Measurements from ENCODE around the gene LBX1.
"Not testable (repeated sequence)": the region's sequence is repeated elsewhere in the genome, so short reads cannot be mapped to it uniquely, and the experiment has no call there.

LBX1 gene

DNA sequence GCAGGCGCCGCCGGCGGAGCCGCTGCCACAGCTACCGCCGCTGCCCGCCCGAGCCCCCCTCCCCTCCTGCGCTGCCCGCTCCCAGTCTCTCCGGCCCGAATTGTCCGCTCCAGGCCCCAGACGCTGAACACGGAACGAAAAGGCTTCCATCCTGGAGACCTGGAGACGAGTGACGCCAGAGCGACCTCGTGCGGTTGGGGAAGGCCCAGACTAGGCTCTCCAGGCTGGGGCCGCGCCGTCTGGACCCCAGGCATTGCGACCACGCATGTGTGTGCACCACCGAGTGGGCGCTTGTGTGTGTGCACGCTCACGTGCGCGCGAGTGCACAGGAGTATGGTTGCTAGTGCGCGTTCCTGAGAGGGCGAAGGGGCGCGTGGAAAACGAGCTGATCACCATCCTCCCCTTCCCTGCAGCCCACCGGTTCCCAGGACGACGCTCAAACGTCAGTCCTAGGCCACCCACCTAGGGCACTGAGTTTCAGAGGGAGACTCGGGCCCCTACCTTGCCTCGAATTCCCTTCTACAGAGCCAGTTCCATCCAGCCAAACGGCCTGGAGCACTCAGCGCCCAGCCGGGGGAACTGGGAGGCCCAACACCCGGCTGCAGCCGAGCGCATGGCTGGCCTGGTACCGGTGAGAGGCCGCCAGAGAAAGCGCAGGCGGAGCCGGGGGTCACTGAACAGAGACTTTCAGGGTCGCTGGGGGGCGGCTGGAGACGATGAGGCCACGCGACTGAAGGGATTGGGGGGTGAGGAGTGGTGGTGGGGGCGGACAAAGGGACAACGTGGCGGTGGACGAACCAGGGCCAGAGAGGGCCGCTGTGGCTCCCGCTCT is 11.6 kb downstream of the LBX1 start:
- TF ChIP-seq POLR2A (IDR thresholded peaks at IDR 0.05; ENCODE audit: low read length), result no peak
- TF ChIP-seq GATA1 (IDR thresholded peaks at IDR 0.05; ENCODE audit: low read depth, low read length), result no peak
- peak; percentile 38 for DNase-seq

DNA sequence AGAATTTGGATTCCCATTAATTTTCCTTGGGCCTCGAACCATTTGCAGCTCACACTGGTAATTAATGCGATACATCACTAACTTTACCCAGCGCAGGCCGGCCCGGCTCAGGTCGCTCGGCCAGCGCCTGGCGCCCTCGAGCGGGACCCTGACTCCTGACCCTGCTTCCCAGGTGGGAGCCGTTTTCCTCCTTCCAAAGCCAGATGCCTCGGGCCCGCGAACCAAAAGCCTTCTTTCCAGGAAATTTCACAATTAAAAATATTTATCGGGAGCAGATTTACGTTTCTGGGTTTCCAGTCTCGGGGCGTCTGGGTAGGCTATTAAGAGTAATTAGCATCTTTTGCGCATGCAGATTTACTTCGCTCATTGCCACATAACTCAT is 12.2 kb downstream of the LBX1 start:
- no peak for DNase-seq
- TF ChIP-seq GATA1 (IDR thresholded peaks at IDR 0.05; ENCODE audit: low read depth, low read length) (no peak), POLR2A (IDR thresholded peaks at IDR 0.05; ENCODE audit: low read length) (no peak)

DNA sequence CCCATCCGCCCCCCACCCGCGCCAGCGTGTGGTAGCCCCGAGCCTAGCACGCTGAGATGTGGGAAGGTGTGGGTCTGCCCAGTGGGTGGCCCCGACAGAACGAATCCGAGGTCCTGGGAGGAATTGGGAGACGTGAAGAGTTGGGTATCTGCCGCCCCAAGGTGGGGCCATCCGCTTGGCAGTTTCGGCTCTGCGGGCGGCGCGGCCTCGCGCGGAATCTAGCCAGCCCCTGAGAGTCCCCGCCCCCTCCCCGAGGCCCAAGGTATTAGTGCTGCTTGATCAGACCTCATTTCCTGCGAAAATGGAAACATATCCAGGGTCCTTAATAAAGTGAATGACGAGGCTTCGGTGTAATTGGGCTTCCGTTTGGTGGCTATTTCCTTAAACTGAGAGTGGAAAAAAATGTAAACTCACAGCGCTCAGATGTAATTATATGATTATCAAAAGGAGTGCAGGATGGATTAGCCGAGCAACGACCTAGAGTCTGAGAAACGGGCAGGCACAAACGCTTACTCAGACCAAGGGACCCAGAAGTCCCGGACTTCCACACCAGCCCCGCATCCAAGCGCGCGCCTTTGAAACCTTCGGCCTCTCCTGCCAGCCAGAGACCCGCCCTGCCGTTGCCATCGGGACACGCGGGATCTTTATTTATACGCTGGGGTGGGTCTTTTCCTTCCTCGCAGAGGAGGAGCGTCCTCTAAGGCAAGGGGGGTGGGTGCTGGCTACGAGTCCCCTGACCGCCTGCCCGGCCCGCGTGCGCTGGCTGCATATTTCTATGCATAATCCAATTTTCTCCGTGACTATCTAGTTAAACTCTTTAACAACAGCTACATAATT is 12.8 kb downstream of the LBX1 start:
- DNase-seq, result no peak

DNA sequence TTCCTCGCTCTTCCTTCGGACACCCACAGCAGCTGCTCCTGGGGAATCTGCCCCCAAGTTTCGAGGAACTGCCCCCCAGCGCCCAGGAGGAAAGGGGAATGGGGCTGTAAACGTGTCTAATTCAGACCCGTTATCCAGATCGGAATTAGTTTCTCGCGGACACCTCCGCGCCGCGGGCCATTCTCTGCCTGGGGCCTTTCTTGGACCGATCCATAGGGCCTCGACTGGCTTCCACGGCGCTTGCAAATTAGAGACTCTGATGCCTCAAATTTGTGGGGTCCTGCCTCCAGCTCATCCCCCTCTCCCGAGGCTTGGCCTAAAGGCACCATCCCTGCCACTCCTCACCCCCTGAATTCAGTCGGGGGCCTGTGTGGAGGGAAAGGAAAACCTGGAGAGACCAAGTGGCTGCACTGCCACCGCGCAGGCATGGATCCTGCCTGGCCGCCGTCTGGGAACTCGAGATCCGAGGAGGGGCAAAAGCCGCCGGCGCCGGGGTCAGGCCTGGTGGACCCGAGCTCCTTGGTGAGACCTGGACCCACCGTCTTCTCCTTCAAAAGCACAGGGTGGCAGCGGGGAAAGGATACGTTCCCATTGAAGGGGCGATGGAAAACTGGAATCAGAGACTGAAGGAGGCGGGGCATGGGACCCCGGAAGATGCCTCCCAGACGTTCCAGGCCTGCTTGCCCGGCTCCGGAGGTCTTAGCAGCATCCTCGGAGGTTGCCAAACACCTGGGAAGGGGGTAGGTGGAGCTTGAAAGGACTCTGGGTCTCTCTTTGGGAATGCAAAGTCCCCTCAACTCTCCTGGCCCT is 13.7 kb downstream of the LBX1 start:
- DNase-seq, result no peak
- TF ChIP-seq POLR2A (IDR thresholded peaks at IDR 0.05; ENCODE audit: low read length) (no peak), GATA1 (IDR thresholded peaks at IDR 0.05; ENCODE audit: low read depth, low read length) (no peak)

More for the DNA sequence above, 12.8 kb downstream of the LBX1 start:
- TF ChIP-seq GATA1 (IDR thresholded peaks at IDR 0.05; ENCODE audit: low read depth, low read length), result no peak
- TF ChIP-seq POLR2A (IDR thresholded peaks at IDR 0.05; ENCODE audit: low read length), result no peak

DNA sequence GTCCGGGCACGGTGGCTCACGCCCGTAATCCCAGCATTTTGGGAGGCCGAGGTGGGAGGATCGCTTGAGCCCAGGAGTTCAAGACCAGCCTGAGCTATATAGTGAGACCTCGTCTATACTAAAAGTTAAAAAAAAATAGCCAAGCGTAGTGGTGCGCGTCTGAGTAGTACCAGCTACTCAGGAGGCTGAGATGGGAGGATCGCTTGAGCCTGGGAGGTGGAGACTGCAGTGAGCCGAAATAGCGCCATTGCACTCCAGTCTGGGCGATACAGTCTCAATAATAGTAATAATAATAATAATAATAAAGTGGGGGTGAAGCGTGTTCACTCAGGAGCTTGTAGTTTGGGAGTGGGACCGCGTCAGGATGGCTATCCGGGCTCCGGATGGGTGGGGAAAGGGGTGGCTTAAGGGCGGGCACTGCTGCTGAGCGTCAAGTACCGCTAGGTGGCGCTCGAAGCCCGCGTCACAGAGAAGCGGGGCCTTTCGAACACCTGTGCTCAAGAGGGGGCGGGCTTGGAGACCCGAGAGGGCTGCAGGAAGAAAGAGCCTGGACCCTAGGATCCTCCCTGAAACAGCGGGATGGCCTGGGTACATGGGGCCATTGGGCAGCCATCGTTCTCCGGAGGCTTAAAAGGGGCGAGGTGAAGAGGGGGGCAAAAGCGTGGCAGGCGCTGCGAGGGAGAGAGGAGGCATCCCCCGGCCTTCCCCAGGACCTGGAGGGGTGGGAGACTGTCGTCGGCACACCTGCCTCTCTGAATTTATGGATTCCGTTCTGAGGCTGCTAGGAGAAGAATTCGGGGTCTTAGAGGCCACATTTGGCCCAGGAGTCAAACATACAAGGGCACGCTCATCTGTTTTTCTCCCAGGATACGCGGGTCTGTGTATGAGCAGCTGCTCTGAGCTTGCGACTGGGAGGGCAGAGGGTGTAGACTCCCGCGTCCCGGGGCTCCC is 14.5 kb downstream of the LBX1 start:
- TF ChIP-seq POLR2A (IDR thresholded peaks at IDR 0.05; ENCODE audit: low read length), result no peak
- DNase-seq, result peak; percentile 64 to 82

DNA sequence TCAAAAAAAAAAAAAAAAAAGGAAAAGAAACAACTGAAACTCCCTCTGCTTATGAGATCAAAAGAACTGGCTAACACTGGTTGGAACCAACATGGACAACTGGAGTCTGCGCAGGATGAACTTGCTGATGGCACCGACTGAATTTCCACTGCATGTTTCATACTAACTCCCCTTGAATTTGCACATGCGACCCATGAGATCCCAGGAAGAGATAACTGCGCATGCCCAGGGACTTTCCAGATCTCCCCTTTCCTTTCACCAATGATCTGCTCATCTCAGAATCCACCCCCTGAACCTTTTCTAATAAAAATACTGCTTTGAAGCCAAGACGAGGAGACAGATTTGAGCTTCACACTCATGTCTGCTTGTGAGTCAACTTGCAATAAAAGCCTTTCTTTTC is 20.7 kb downstream of the LBX1 start:
- TF ChIP-seq POLR2A (IDR thresholded peaks at IDR 0.05; ENCODE audit: low read length), result no peak
- TF ChIP-seq GATA1 (IDR thresholded peaks at IDR 0.05; ENCODE audit: low read depth, low read length), result no peak
- DNase-seq, result no peak

DNA sequence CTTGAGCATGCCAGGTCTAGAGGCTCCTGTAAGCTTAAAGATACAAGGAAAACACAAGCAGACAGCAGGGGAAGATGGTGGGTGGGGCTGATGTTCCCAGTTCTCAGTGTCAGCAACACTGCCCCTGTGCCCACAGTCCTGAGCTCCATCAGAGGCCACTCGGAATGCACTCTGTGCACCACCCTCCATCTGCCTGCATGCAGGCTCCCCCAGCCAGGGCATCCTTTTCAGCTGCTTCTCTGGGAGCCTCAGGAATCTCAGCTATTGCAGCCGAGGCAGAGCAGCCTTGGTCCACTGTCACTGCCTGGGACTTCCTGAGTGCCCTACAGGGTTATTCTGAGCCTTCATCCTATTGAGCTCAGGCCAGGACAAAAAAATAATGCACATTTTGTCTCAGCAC is 22.2 kb downstream of the LBX1 start:
- no peak for DNase-seq
- TF ChIP-seq GATA1 (IDR thresholded peaks at IDR 0.05; ENCODE audit: low read depth, low read length) (no peak), POLR2A (IDR thresholded peaks at IDR 0.05; ENCODE audit: low read length) (no peak)

DNA sequence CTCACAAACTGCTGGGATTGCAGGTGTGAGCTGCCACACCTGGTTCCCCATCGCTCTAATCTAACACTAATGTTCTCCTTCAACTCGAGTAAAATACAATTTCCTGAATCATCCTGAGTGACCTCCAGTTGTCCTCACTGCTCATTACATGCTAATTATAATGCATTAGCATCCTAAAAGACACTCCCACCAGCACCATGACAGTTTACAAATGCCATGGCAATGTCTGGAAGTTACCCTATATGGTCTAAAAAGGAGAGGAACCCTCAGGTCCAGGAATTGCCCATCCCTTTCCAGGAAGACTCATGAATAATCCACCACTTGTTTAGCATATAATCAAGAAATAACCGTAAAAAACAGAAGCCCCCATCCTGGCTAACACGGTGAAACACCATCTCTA is 26.6 kb downstream of the LBX1 start:
- not testable (repeated sequence) for DNase-seq

DNA sequence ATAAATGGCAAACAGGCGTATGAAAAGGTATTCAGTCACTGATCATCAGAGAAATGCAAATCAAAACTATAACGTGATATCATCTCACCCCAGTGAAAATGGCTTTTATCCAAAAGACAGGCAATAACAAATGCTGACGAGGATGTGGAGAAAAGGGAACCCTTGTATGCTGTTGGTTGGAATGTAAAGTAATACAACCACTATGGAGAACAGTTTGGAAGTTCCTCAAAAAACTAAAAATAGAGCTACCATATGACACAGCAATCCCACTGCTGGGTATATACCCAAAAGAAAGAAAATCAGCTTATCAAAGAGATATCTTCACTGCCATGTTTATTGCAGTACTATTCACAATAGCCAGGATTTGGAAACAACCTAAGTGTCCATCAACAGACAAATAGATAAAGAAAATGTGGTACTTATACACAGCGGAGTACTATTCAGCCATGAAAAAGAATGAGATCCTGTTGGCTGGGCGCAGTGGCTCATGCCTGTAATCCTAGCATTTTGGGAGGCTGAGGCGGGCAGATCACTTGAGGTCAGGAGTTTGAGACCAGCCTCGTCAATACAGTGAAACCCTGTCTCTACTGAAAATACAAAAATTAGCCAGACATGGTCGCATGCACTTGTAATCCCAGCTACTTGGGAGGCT is 30.8 kb downstream of the LBX1 start:
- DNase-seq, result not testable (repeated sequence)

DNA sequence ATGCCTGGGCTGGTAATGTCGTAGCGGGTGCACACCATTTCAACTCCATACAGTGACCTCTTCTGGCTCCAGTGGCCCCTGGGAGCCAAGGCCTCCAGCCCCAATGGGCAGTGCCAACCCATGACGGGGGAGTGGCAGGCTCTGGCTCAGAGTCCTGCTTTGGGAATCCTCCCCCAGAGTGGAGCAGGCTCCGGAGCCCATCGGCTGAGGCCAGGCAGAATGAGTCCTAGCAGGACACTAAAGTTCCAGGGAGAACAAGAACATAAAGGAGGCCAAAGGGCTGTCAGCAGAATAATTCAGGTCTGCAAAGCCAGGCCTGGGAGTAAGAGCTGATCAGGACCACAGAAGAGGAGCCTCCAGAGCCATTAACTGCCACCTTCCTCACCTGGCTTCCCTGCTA is 33.3 kb downstream of the LBX1 start:
- no peak for DNase-seq
- TF ChIP-seq GATA1 (IDR thresholded peaks at IDR 0.05; ENCODE audit: low read depth, low read length), result no peak
- no peak for TF ChIP-seq POLR2A (IDR thresholded peaks at IDR 0.05; ENCODE audit: low read length)

DNA sequence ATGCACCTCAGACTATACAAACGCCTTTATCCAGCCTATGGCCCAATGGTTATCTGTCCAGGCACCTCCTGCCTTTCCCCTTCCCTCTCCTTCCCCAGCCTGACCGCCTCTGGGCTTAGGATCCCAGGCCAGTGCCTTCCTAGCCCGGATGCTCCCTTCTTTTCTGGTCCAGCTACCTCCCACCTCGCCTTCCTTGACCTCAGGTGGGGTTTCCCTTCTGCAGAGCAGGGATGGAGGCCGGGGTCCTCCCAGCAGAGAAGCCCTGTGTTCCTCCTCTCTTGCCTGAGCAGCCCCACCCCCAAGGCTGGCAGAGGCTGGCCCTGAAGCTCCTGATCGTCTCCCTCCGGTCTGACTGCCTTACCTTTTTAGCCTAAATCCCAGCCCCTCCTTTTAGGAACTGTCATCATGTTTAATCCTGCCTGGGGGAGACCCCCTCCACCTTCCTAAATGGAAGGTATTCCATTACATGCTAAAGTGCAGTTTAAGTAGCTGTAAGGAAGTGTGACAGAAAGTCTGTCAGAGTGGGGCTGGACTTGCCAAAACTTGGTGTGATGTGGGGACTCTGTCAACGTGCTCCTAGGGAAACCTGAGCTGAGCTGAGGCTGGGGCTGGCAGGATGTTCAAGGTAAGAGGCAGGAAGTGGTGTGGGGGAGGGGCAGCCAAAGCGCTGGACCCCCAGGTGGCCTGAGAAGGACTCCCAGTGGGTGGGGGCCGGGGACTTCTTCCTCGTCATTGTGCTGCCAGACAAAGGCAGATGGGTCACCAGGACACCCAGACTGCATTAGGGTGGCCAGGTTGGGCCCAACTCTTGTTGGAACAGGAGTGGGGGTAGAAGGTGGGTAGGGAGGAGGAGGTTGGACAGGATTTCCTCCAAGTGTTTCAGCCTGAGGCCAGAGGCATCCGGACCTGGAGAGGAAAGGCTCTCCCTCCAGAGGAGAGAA is 39.5 kb downstream of the LBX1 start:
- DNase-seq, result no peak
- TF ChIP-seq GATA1 (IDR thresholded peaks at IDR 0.05; ENCODE audit: low read depth, low read length) (no peak), POLR2A (IDR thresholded peaks at IDR 0.05; ENCODE audit: low read length) (no peak)

DNA sequence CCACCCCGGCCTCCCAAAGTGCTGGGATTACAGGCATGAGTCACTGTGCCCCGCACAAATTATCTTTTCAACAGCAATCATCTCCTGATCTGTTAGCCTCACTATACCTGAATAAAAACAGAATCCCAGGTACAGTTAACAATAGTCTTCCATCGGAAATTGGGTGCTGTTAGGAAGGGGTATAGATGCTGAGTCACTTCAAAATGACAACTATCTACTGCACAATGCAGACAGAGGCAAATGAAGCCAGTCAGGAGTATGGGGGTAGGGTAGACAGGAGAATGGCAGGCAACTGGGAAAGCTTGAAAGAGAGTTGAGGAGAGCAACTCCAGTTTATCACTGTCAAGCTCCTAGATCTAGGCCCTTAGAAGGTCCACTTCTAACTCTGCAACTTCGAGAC is 40.3 kb downstream of the LBX1 start:
- TF ChIP-seq POLR2A (IDR thresholded peaks at IDR 0.05; ENCODE audit: low read length) (no peak), GATA1 (IDR thresholded peaks at IDR 0.05; ENCODE audit: low read depth, low read length) (no peak)
- no peak for DNase-seq

Measured in erythroblast (primary cell).